Coronary artery (tissue), 2 donors: ENCODE data around the gene DCTN5.

Experiments
- DNase-seq: peaks from one replicate; pipeline ENCODE4 v3.0.0-alpha.2; 2017; ENCODE audit warnings: low spot score
- H3K27ac ChIP-seq, 2 donors: fragments of 200-600 bp; sonication (generic); one replicate each; pipeline ENCODE4 v1.5.1; 2016 to 2019
- H3K4me3 ChIP-seq: fragments of 200-600 bp; sonication (generic); 2 replicates; pipeline ENCODE4 v1.5.1; 2016; ENCODE audit warnings: mild to moderate bottlenecking, moderate library complexity
- CTCF ChIP-seq: fragments of 200-600 bp; sonication (generic); IDR thresholded peaks from one replicate; pipeline ENCODE4 v1.5.1; 2019; ENCODE audit warnings: antibody characterized with exemption

DCTN5 gene

GRCh38 chr16:23640931-23641765 lies at the start of gene DCTN5, which contains the start of gene PALB2:
Gene DCTN5, plus strand, starts transcription at chr16:23641466. Its CDS starts 77 bp downstream, at chr16:23641543.
Gene PALB2, minus strand, starts transcription at chr16:23641310. Its CDS starts 153 bp downstream, at chr16:23641157.
- no peak for TF ChIP-seq CTCF
- Histone ChIP-seq H3K27ac (peak within 1 kb of the TSS; percentile 79 to 89), H3K4me3 (peak within 1 kb of the TSS; percentile 99)
- DNase-seq, result peak; percentile 94

GRCh38 chr16:23594186-23594585 lies 47.1 kb upstream of the DCTN5 start:
- TF ChIP-seq CTCF, result no peak
- Histone ChIP-seq H3K4me3 (no peak overlapping the region), H3K27ac (no peak overlapping the region)
- no peak for DNase-seq

- Histone ChIP-seq H3K4me3 (peak overlapping the region; percentile 89), H3K27ac (peak overlapping the region; percentile 65 to 84)
- no peak for DNase-seq
- no peak for TF ChIP-seq CTCF
These were observed 45.9 kb upstream of the DCTN5 start for GRCh38 chr16:23595246-23595950.

GRCh38 chr16:23595951-23596720 lies 45.1 kb upstream of the DCTN5 start, which contains the start of gene NDUFAB1:
Gene NDUFAB1, minus strand, starts transcription at chr16:23596316. Its CDS starts 26 bp downstream, at chr16:23596290.
- TF ChIP-seq CTCF, result peak; percentile 99
- DNase-seq, result peak; percentile 88
- peak within 1 kb of the TSS; percentile 65 to 84 for H3K27ac ChIP-seq

GRCh38 chr16:23597003-23597756 lies 44.1 kb upstream of the DCTN5 start:
- Histone ChIP-seq H3K4me3 (no peak overlapping the region), H3K27ac (no peak overlapping the region)
- no peak for TF ChIP-seq CTCF
- no peak for DNase-seq

More at GRCh38 chr16:23595951-23596720, 45.1 kb upstream of the DCTN5 start, which contains the start of gene NDUFAB1:
- H3K4me3 ChIP-seq, result peak within 1 kb of the TSS; percentile 89

- no peak for TF ChIP-seq CTCF
- Histone ChIP-seq H3K27ac (no peak overlapping the region), H3K4me3 (no peak overlapping the region)
- no peak for DNase-seq
These were observed 33.5 kb upstream of the DCTN5 start for GRCh38 chr16:23607726-23608125.
